Calu3 (cell line): Measurements from ENCODE around the gene STIM1. TPM values are rescaled to one million over a fixed set of nuclear protein-coding genes. Genes with fewer than 3 reads are reported as not detected.
A peak's percentile ranks its signal among the peaks of the same experiment; 100 is the strongest.
"Not testable (repeated sequence)": the region's sequence is repeated elsewhere in the genome, so short reads cannot be mapped to it uniquely, and the experiment has no call there.

Experiments
- BruUV-seq: library from RNA; stranded (reverse); fragments of 400-500 nt; replicated peaks from 2 replicates; lab custom pipeline; 2021; lab: Mats Ljungman, UMichigan
- CTCF ChIA-PET: fragments of 300-600 bp; sonication (Branson Sonifier 250); formaldehyde crosslinking; loops from one replicate; lab custom pipeline; 2022; ENCODE audit warnings: antibody characterized with exemption; lab: Charles Lee
- DNase-seq: peaks from one replicate; pipeline ENCODE4 v3.0.0; 2022
- H3K27ac Mint-ChIP-seq: one replicate; pipeline ENCODE4 v1.8.0; 2022; ENCODE audit warnings: mixed read lengths; ENCODE audit not compliant: unreplicated experiment
- H3K27me3 Mint-ChIP-seq: one replicate; pipeline ENCODE4 v1.8.0; 2022; ENCODE audit warnings: mixed read lengths; ENCODE audit not compliant: unreplicated experiment
- H3K36me3 Mint-ChIP-seq: one replicate; pipeline ENCODE4 v1.8.0; 2022; ENCODE audit warnings: mild to moderate bottlenecking, moderate library complexity, mixed read lengths; ENCODE audit not compliant: insufficient read depth, unreplicated experiment
- H3K4me1 Mint-ChIP-seq: one replicate; pipeline ENCODE4 v1.8.0; 2022; ENCODE audit warnings: mild to moderate bottlenecking, low read depth, mixed read lengths; ENCODE audit not compliant: unreplicated experiment
- H3K4me3 Mint-ChIP-seq: one replicate; pipeline ENCODE4 v1.8.0; 2022; ENCODE audit warnings: mild to moderate bottlenecking, low read depth, moderate library complexity, mixed read lengths; ENCODE audit not compliant: unreplicated experiment
- H3K9me3 Mint-ChIP-seq: one replicate; pipeline ENCODE4 v1.8.0; 2022; ENCODE audit warnings: low read depth, mixed read lengths; ENCODE audit not compliant: unreplicated experiment
- intact Hi-C: fragments of 100-400 bp; cut with micrococcal nuclease; formaldehyde crosslinking; loops from one replicate; pipeline ENCODE4 v1.10.0; 2022; ENCODE audit not compliant: unreplicated experiment
- total RNA-seq: library from RNA; stranded (reverse); gene quantifications from 2 replicates; pipeline ENCODE4 v1.2.3, GENCODE V29; 2022
- TF ChIP-seq, protein P1 (sequence below): fragments of 200-600 bp; IDR thresholded peaks from one replicate; pipeline ENCODE4 v1.8.0; 2022; ENCODE audit warnings: antibody characterized with exemption; ENCODE audit not compliant: unreplicated experiment

Gene STIM1
- total RNA-seq, 1 experiment from 2014 or later = 60.1 TPM

DNA sequence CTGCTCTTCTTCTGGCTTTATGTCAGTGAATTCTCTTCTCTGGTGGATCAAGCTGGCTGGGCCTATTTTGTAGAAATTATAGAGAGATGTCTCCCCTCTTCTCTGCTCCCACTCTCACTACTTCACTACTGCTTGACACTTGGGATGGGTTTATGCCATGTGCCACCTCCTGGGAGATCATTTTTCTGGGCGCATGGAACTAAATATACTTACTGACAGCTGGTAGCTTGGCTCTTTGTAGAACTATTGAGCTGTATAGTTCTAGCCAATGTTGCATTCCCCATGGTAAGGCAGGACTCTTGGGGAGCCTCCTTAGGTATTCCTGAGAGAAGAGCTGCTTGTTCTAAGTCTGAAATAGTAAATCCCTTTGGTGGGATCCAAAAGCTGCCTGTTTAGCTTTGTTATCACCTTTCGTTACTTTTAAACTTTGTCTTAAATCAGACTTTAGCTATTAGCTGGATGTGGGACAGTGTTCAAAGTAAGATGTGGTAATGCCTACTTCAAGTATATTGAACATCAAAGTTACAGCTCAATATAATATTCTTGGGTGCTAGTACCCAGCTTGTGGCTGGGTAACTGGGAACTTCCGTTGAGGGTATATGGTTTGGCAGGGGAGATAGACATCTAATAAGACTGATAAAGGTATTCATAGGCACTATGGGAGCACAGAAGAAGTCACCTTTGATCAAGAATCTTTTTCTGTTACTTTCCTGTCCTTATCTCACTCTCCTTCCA lies 151.6 kb downstream of the STIM1 start:
- Mint-ChIP-seq H3K9me3 (no peaks in the 10 kb centered on the region), H3K4me3 (no peak overlapping the region), H3K36me3 (no peaks in the 10 kb centered on the region), H3K27me3 (no peaks in the 10 kb centered on the region), H3K4me1 (no peaks in the 10 kb centered on the region), H3K27ac (no peak overlapping the region)
- CTCF ChIA-PET = no interaction called here
- intact Hi-C loops = no loop called here
- DNase-seq = no peak
- TF ChIP-seq, protein P1, sequence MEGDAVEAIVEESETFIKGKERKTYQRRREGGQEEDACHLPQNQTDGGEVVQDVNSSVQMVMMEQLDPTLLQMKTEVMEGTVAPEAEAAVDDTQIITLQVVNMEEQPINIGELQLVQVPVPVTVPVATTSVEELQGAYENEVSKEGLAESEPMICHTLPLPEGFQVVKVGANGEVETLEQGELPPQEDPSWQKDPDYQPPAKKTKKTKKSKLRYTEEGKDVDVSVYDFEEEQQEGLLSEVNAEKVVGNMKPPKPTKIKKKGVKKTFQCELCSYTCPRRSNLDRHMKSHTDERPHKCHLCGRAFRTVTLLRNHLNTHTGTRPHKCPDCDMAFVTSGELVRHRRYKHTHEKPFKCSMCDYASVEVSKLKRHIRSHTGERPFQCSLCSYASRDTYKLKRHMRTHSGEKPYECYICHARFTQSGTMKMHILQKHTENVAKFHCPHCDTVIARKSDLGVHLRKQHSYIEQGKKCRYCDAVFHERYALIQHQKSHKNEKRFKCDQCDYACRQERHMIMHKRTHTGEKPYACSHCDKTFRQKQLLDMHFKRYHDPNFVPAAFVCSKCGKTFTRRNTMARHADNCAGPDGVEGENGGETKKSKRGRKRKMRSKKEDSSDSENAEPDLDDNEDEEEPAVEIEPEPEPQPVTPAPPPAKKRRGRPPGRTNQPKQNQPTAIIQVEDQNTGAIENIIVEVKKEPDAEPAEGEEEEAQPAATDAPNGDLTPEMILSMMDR = no peak
- BruUV-seq = no TSS peak

DNA sequence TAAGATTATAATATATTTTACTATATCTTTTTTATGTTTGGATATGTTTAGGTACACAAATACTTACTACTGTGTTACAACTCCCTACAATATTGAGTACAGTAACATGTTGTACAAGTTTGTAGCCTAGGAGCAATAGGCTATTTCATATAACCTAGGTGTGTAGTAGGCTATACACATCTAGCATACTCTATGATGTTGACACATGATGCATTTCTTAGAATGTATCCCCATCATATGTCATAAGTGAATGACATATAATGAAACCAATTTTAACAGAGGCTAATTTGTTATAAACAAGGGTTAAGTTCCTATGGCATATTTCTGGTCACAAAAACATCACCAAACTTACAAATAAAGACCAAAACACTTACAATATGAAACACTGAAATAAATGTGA lies 152.7 kb downstream of the STIM1 start:
- Mint-ChIP-seq H3K36me3 (no peaks in the 10 kb centered on the region), H3K27me3 (no peaks in the 10 kb centered on the region), H3K4me3 (no peak overlapping the region), H3K27ac (no peak overlapping the region), H3K4me1 (no peaks in the 10 kb centered on the region), H3K9me3 (no peaks in the 10 kb centered on the region)
- no peak for DNase-seq
- TF ChIP-seq, protein P1 = no peak
- intact Hi-C loops = no loop called here
- CTCF ChIA-PET = no interaction called here
- BruUV-seq = no TSS peak

DNA sequence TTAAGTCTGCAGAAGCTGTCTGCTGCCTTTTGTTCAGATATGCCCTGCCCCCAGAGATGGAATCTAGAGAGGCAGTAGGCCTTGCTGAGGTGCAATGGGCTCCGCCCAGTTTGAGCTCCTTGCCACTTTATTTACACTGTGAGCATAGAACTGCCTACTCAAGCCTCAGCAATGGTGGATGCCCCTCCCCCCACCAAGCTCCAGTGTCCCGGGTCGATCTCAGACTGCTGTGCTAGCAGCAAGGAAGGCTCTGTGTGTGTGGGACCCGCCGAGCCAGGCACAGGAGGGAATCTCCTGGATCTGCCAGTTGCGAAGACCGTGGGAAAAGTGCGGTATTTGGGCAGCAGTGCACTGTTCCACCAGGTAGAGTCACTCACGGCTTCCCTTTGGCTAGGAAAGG lies 161.1 kb downstream of the STIM1 start:
- H3K4me3 Mint-ChIP-seq, H3K27ac Mint-ChIP-seq, intact Hi-C loops, H3K36me3 Mint-ChIP-seq, H3K9me3 Mint-ChIP-seq, BruUV-seq, H3K27me3 Mint-ChIP-seq, H3K4me1 Mint-ChIP-seq: not testable (repeated sequence)
- peak; percentile 23 for DNase-seq
- CTCF ChIA-PET = interaction anchor here (0.6 to 1.6 kb wide), 2 partner anchors 25 to 161 kb away, joined by 3 read pairs; partner anchors contain the start of gene STIM1

DNA sequence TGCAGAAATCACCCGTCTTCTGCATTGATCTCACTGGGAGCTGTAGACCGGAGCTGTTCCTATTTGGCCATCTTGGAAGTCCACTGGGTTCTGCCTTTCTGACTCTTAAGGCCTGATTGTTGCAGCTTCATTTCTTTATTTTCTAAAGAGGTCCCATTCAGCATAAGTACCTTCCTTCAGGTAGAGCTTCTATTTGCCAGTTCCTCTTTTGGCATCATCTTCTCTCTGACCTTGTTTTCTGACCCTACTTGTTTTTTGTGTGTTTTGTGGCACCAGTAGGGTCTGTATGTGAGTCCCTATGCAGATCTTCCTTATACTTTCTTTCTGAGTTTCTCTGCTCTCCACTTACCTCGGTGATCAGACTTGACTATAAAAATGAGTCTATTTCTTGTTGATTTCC lies 161.7 kb downstream of the STIM1 start:
- H3K4me3 Mint-ChIP-seq = no peak overlapping the region
- BruUV-seq = no TSS peak
- H3K27ac Mint-ChIP-seq = no peak overlapping the region
- intact Hi-C loops = no loop called here
- CTCF ChIA-PET = interaction anchor here (1.6 kb wide), 1 partner anchor 162 kb away, joined by 3 read pairs; the partner anchor contains the start of gene STIM1
- TF ChIP-seq, protein P1 = no peak
- H3K4me1 Mint-ChIP-seq = no peaks in the 10 kb centered on the region
- no peak for DNase-seq
- no peaks in the 10 kb centered on the region for H3K27me3 Mint-ChIP-seq
- H3K9me3 Mint-ChIP-seq = no peaks in the 10 kb centered on the region
- no peaks in the 10 kb centered on the region for H3K36me3 Mint-ChIP-seq

DNA sequence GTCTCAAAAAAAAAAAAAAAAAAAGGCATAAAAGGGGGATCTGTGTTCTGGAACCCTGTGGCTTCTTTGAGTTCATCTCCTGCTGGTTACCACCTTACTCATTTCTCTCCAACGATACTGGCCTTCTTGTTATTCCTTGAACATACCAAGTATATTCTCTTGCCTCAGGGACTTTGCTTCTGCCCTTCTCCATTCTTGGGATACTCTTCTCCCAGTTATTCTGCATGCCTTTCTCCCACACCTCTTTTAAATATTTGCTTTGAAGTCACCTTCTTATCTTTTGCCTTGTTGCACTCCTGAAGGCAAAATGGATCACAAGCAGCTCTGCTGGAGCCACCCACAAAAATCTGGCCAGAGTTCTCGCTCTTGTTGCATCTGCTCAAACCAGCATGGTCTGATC lies 163.2 kb downstream of the STIM1 start:
- Mint-ChIP-seq H3K9me3 (no peaks in the 10 kb centered on the region), H3K27me3 (no peaks in the 10 kb centered on the region), H3K36me3 (no peaks in the 10 kb centered on the region), H3K27ac (no peak overlapping the region), H3K4me1 (no peaks in the 10 kb centered on the region), H3K4me3 (no peak overlapping the region)
- CTCF ChIA-PET = no interaction called here
- intact Hi-C loops = no loop called here
- no TSS peak for BruUV-seq
- DNase-seq = no peak
- TF ChIP-seq, protein P1 = no peak
